H9 (cell line): ENCODE results near the gene CELA3A. TPM values are rescaled to one million over a fixed set of nuclear protein-coding genes. Genes with fewer than 3 reads are reported as not detected.
"Not testable (repeated sequence)": the region's sequence is repeated elsewhere in the genome, so short reads cannot be mapped to it uniquely, and the experiment has no call there.

Source experiments
- DNase-seq: peaks from one replicate; pipeline ENCODE4 v3.0.0-alpha.2; 2017
- H2AFZ ChIP-seq: one replicate; pipeline ENCODE4 v1.6.1; 2013; ENCODE audit warnings: mild to moderate bottlenecking, low read length, control low read depth, moderate library complexity
- H2AK5ac ChIP-seq: 2 replicates; pipeline ENCODE4 v1.6.1; 2013; ENCODE audit warnings: low read length, control low read depth, mixed read lengths; ENCODE audit not compliant: insufficient read length
- H2BK120ac ChIP-seq: one replicate; pipeline ENCODE4 v1.6.1; 2013; ENCODE audit warnings: low read depth, mild to moderate bottlenecking, low read length, control low read depth, inconsistent platforms; ENCODE audit not compliant: poor library complexity, severe bottlenecking
- H2BK12ac ChIP-seq: 2 replicates; pipeline ENCODE4 v1.6.1; 2013; ENCODE audit warnings: low read length, control low read depth, mixed read lengths, low read depth; ENCODE audit not compliant: insufficient read length
- H2BK15ac ChIP-seq: 2 replicates; pipeline ENCODE4 v1.6.1; 2013; ENCODE audit warnings: low read depth, low read length, control low read depth
- H2BK20ac ChIP-seq: one replicate; pipeline ENCODE4 v1.6.1; 2013; ENCODE audit warnings: low read depth, mild to moderate bottlenecking, low read length, control low read depth, inconsistent platforms; ENCODE audit not compliant: poor library complexity, severe bottlenecking
- H2BK5ac ChIP-seq: 2 replicates; pipeline ENCODE4 v1.6.1; 2013; ENCODE audit warnings: low read length, control low read depth, mixed read lengths; ENCODE audit not compliant: insufficient read length
- H3K14ac ChIP-seq: 2 replicates; pipeline ENCODE4 v1.6.1; 2013; ENCODE audit warnings: low read length, control low read depth; ENCODE audit not compliant: insufficient read depth
- H3K18ac ChIP-seq: 2 replicates; pipeline ENCODE4 v1.6.1; 2013; ENCODE audit warnings: low read depth, mild to moderate bottlenecking, mixed read lengths, low read length, control low read depth; ENCODE audit not compliant: insufficient read length
- H3K23ac ChIP-seq: 2 replicates; pipeline ENCODE4 v1.6.1; 2013; ENCODE audit warnings: low read length, control low read depth, mixed read lengths, low read depth; ENCODE audit not compliant: insufficient read length
- H3K23me2 ChIP-seq: 2 replicates; pipeline ENCODE4 v1.6.1; 2013; ENCODE audit warnings: low read depth, mild to moderate bottlenecking, mixed read lengths, low read length, control low read depth; ENCODE audit not compliant: insufficient read length, poor library complexity, severe bottlenecking
- H3K27ac ChIP-seq: 2 replicates; pipeline ENCODE4 v1.5.1; 2013; ENCODE audit warnings: low read length, control low read depth, mixed read lengths, low read depth; ENCODE audit not compliant: insufficient read length
- H3K27me3 ChIP-seq: 2 replicates; pipeline ENCODE4 v1.6.1; 2013; ENCODE audit warnings: low read length, control low read depth, inconsistent platforms; ENCODE audit not compliant: insufficient read depth
- H3K4ac ChIP-seq: 2 replicates; pipeline ENCODE4 v1.6.1; 2013; ENCODE audit warnings: low read depth, mild to moderate bottlenecking, control low read depth, inconsistent platforms, low read length, moderate library complexity
- H3K4me1 ChIP-seq: 2 replicates; pipeline ENCODE4 v1.6.1; 2013; ENCODE audit warnings: low read length, control low read depth, inconsistent platforms; ENCODE audit not compliant: insufficient read depth
- H3K4me2 ChIP-seq: 2 replicates; pipeline ENCODE4 v1.6.1; 2013; ENCODE audit warnings: low read length, control low read depth, mixed read lengths; ENCODE audit not compliant: insufficient read length, insufficient read depth
- H3K56ac ChIP-seq: 2 replicates; pipeline ENCODE4 v1.6.1; 2013; ENCODE audit warnings: low read depth, mild to moderate bottlenecking, mixed read lengths, low read length, control low read depth; ENCODE audit not compliant: insufficient read length
- H3K79me1 ChIP-seq: 2 replicates; pipeline ENCODE4 v1.6.1; 2013; ENCODE audit warnings: low read depth, mild to moderate bottlenecking, moderate library complexity, low read length, control low read depth, inconsistent platforms; ENCODE audit not compliant: insufficient read depth, poor library complexity, severe bottlenecking
- H3K79me2 ChIP-seq: 2 replicates; pipeline ENCODE4 v1.6.1; 2013; ENCODE audit warnings: low read length, control low read depth, inconsistent platforms; ENCODE audit not compliant: insufficient read depth
- H3K9ac ChIP-seq: 2 replicates; pipeline ENCODE4 v1.6.1; 2013; ENCODE audit warnings: low read length, control low read depth, mixed read lengths; ENCODE audit not compliant: insufficient read length; ENCODE audit errors: extremely low read depth
- H3K9me3 ChIP-seq: one replicate; pipeline ENCODE4 v1.6.1; 2013; ENCODE audit warnings: low read depth, low read length, inconsistent platforms; ENCODE audit not compliant: control insufficient read depth
- H3T11ph ChIP-seq: one replicate; pipeline ENCODE4 v1.6.1; 2013; ENCODE audit warnings: mild to moderate bottlenecking, low read length, control low read depth, inconsistent platforms
- H4K20me1 ChIP-seq: one replicate; pipeline ENCODE4 v1.6.1; 2013; ENCODE audit not compliant: control insufficient read depth, insufficient read length, insufficient read depth
- H4K5ac ChIP-seq: 2 replicates; pipeline ENCODE4 v1.6.1; 2013; ENCODE audit warnings: low read depth, mild to moderate bottlenecking, mixed read lengths, low read length, control low read depth; ENCODE audit not compliant: insufficient read length
- H4K8ac ChIP-seq: replicated peaks from 2 replicates; pipeline ENCODE4 v1.6.1; 2013; ENCODE audit warnings: low read length, control low read depth, mixed read lengths, low read depth; ENCODE audit not compliant: insufficient read length
- H4K91ac ChIP-seq: 2 replicates; pipeline ENCODE4 v1.6.1; 2013; ENCODE audit warnings: low read depth, mild to moderate bottlenecking, moderate library complexity, mixed read lengths, low read length, control low read depth; ENCODE audit not compliant: insufficient read length
- H3K27ac Mint-ChIP-seq, 3 experiments: 2 replicates in 2 of 3; 3 replicates in 1 of 3; pipeline ENCODE4 v1.8.0; 2020 to 2021; ENCODE audit warnings: mixed read lengths in 3 of 3, mild to moderate bottlenecking in 1 of 3, moderate library complexity in 1 of 3
- H3K27me3 Mint-ChIP-seq: 2 replicates; pipeline ENCODE4 v1.8.0; 2021; ENCODE audit warnings: low read depth, mild to moderate bottlenecking, moderate library complexity, mixed read lengths
- H3K36me3 Mint-ChIP-seq, 3 experiments: 2 replicates in 2 of 3; 3 replicates in 1 of 3; pipeline ENCODE4 v1.8.0; 2020 to 2021; ENCODE audit warnings: low read depth in 3 of 3, mixed read lengths in 3 of 3; ENCODE audit not compliant: insufficient read depth in 1 of 3
- H3K4me1 Mint-ChIP-seq, 2 experiments: 2 replicates each; pipeline ENCODE4 v1.8.0; 2020; ENCODE audit warnings: mixed read lengths in 2 of 2
- H3K4me3 Mint-ChIP-seq, 2 experiments: 2 replicates in 1 of 2; 3 replicates in 1 of 2; pipeline ENCODE4 v1.8.0; 2020 to 2021; ENCODE audit warnings: mild to moderate bottlenecking in 2 of 2, mixed read lengths in 2 of 2, moderate library complexity in 1 of 2
- H3K9me3 Mint-ChIP-seq, 2 experiments: 2 replicates in 1 of 2; 3 replicates in 1 of 2; pipeline ENCODE4 v1.8.0; 2020; ENCODE audit warnings: mild to moderate bottlenecking in 2 of 2, mixed read lengths in 2 of 2, moderate library complexity in 1 of 2
- WGBS: extraction: QIAGEN DNeasy Blood & Tissue Kit; methylation state at CpG from one replicate; pipeline ENCODE4 v1.1.7; 2013; ENCODE audit warnings: missing lambda C conversion rate, low lambda C conversion rate, mixed read lengths; ENCODE audit not compliant: insufficient read length; ENCODE audit errors: extremely low coverage; 5-methylcytosine and 5-hydroxymethylcytosine counted together
- total RNA-seq: library from RNA; stranded (reverse); gene quantifications from 2 replicates; pipeline ENCODE4 v1.2.1, GENCODE V29; 2021

CELA3A gene
- total RNA-seq, 1 experiment from 2014 or later = not detected

- not testable (repeated sequence) for H3K14ac ChIP-seq, H3K56ac ChIP-seq, H4K20me1 ChIP-seq, H3K9ac ChIP-seq, H2AK5ac ChIP-seq, H4K8ac ChIP-seq, H4K91ac ChIP-seq, H2BK5ac ChIP-seq, H3K27ac Mint-ChIP-seq, H2BK20ac ChIP-seq, H3K4me3 Mint-ChIP-seq, H3K79me2 ChIP-seq, H3K9me3 ChIP-seq, H3K4ac ChIP-seq, H2AFZ ChIP-seq, H4K5ac ChIP-seq, H2BK15ac ChIP-seq, H2BK12ac ChIP-seq, H3K9me3 Mint-ChIP-seq, H3K27me3 Mint-ChIP-seq, H3K23ac ChIP-seq, H3T11ph ChIP-seq, H3K4me2 ChIP-seq, DNase-seq, H3K36me3 Mint-ChIP-seq, H3K79me1 ChIP-seq, H3K4me1 ChIP-seq, H2BK120ac ChIP-seq, H3K18ac ChIP-seq, H3K27me3 ChIP-seq, H3K23me2 ChIP-seq, H3K27ac ChIP-seq
- peaks cover 9 to 12% of the 10 kb centered on the region in 2 experiments for H3K4me1 Mint-ChIP-seq
- WGBS = no CpG with 5 or more reads among the region's 5 CpGs
Observed at GRCh38 chr1:21969066-21969465, 32.4 kb upstream of the CELA3A start.

DNA sequence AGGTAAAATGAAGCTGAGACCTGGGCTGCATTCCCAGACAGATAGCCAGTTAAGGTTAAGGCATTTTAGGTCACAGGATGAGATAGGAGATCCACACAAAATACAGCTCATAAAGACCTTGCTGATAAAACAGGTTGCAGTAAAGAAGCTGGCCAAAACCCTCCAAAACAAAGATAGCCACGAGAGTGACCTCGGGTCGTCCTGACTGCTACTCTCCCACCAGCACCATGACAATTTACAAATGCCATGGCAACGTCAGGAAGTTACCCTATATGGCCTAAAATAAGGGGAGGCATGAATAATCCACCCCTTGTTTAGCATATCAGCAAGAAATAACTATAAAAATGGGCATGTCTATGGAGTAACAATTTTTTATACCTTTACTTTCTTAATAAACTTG, 30.9 kb upstream of the CELA3A start:
- not testable (repeated sequence) for H2AFZ ChIP-seq, H3K4ac ChIP-seq, H2AK5ac ChIP-seq, H3K9me3 Mint-ChIP-seq, H2BK5ac ChIP-seq, H3K23me2 ChIP-seq, H4K5ac ChIP-seq, H3K27me3 ChIP-seq, H4K91ac ChIP-seq, H2BK20ac ChIP-seq, H3K9me3 ChIP-seq, H3K14ac ChIP-seq, H3K4me3 Mint-ChIP-seq, H3K4me1 ChIP-seq, H3K79me1 ChIP-seq, DNase-seq, H3K27ac ChIP-seq, H2BK12ac ChIP-seq, H2BK15ac ChIP-seq, H3K79me2 ChIP-seq, H3K27ac Mint-ChIP-seq, H2BK120ac ChIP-seq, H3K23ac ChIP-seq, H3K27me3 Mint-ChIP-seq, H3K9ac ChIP-seq, H3K4me2 ChIP-seq, H3K18ac ChIP-seq, H4K20me1 ChIP-seq, H3T11ph ChIP-seq, H4K8ac ChIP-seq, H3K36me3 Mint-ChIP-seq, H3K56ac ChIP-seq
- no CpG with 5 or more reads among the region's 4 CpGs for WGBS
- peaks cover 14 to 17% of the 10 kb centered on the region in 2 experiments for H3K4me1 Mint-ChIP-seq
